GM21390 (cell line): Measurements from ENCODE around the gene LRRTM3.

ENCODE experiments used
- ATAC-seq: cut with Tn5 transposase; IDR thresholded peaks from one replicate; pipeline ENCODE4 v1.9.1; 2021; ENCODE audit not compliant: unreplicated experiment

The LRRTM3 gene

DNA sequence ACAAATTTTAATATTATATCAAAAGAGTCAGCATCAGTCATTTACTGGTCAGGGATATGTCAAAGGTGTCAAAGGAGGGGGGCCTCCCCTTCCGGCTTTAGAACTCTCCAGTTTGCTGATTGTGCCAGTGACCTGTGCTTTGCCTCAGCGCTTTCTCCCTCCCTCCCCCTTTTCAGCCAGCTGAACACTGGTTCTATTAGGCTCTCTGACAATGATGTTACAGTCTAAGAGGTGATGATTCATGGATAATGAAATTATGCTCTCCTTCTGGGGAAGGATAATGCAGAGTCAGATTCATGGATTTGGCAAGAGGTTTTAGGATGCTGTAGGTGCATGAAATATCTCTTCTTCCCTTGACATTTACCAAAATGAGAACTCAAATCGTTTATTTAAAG, 6.1 kb downstream of the LRRTM3 start:
- no peak for ATAC-seq

DNA sequence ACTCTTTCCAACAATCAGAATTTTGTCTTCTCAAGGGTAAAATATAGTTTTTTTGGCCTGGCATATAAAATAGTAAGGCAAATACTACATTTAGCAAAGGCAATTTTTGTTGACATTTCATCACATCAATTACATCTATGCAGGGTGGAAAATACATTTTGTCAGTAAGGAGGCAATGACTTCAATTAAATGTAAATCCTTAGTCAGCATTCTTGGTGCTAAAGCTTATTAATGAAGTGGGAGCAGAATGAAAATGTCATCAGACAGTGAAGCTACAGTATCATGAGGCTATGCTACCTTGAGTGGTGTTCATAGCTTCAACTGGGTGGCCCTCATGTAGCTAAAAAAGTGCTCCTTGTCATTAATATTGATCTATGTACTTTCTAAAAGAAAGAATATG, 8.9 kb downstream of the LRRTM3 start:
- ATAC-seq: no peak

GRCh38 chr10:66940965-66941364, 15.1 kb downstream of the LRRTM3 start:
- no peak for ATAC-seq

GRCh38 chr10:66941491-66941890, 15.7 kb downstream of the LRRTM3 start:
- no peak for ATAC-seq

GRCh38 chr10:66942407-66942806, 16.6 kb downstream of the LRRTM3 start:
- ATAC-seq: no peak

DNA sequence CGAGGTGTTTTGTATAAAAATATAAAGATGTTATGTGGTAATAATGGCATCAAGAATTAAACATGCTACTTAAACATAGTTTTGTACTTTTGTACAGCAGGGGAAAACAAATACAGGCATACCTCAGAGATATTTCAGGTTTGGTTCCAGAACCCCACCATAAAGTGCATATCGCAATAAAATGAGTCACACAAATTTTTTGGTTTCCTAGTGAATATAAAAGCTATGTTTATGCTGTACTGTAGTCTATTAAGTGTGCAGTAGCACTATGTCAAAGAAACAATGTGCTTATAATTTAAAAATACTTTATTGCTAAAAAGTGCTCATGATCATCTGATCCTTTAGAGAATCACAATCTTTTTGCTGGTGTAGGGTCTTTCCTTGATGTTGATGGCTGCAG, 17.8 kb downstream of the LRRTM3 start:
- ATAC-seq: no peak

- no peak for ATAC-seq
Observed at GRCh38 chr10:66951896-66952295, 26.1 kb downstream of the LRRTM3 start.

GRCh38 chr10:66958466-66958865, 32.6 kb downstream of the LRRTM3 start:
- no peak for ATAC-seq

- no peak for ATAC-seq
Observed at GRCh38 chr10:66964946-66965345, 39.1 kb downstream of the LRRTM3 start.

GRCh38 chr10:66980246-66980815, 54.5 kb downstream of the LRRTM3 start:
- ATAC-seq: no peak

- no peak for ATAC-seq
Observed at GRCh38 chr10:66981361-66982052, 55.7 kb downstream of the LRRTM3 start.

- ATAC-seq: no peak
Observed at GRCh38 chr10:66982053-66982420, 56.2 kb downstream of the LRRTM3 start.

GRCh38 chr10:66982792-66983474, 57.1 kb downstream of the LRRTM3 start:
- no peak for ATAC-seq

- no peak for ATAC-seq
Observed at GRCh38 chr10:66983475-66983818, 57.6 kb downstream of the LRRTM3 start.

GRCh38 chr10:66990143-66990830, 64.5 kb downstream of the LRRTM3 start:
- ATAC-seq: no peak

- ATAC-seq: no peak
Observed at GRCh38 chr10:66996996-66997395, 71.2 kb downstream of the LRRTM3 start.

GRCh38 chr10:66999762-67000545, 74.1 kb downstream of the LRRTM3 start:
- ATAC-seq: no peak

GRCh38 chr10:67004690-67005089, 78.9 kb downstream of the LRRTM3 start:
- no peak for ATAC-seq

DNA sequence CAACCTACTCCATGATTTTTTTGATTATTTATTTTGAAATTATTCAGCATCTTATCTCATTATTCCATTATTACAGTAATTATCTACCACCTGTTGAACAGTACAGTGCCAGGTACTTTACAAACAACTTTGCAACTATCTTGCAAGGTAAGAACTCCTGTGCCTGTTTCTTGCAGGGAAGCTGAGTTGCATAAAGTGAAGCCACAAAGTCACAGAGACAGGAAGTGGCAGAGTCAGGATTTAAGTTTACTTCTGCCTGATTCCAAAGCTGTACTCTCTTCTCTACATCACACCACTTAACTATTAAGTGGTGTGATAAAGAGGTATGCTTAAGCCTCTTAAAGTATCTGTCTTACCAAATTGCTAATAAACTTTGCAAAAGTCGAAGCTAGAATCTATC, 80.1 kb downstream of the LRRTM3 start:
- no peak for ATAC-seq

DNA sequence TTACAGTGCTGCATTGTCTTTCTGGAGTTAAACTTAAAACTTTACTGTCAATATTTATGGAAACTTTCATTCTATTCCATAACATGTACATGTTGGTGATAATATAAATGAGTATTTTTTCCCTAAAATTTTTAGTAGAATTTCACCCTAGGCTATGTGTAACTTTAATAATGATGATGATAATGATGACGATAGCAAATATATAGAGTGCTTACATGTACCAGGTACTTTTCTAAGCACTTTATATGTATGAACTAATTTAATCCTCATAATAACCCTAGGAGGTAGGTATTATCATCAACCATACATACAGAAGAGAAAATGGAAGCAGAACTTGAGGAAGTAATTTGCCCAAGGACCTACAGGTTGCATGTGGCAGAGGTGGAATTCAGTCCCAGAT, 85.6 kb downstream of the LRRTM3 start:
- ATAC-seq: no peak

DNA sequence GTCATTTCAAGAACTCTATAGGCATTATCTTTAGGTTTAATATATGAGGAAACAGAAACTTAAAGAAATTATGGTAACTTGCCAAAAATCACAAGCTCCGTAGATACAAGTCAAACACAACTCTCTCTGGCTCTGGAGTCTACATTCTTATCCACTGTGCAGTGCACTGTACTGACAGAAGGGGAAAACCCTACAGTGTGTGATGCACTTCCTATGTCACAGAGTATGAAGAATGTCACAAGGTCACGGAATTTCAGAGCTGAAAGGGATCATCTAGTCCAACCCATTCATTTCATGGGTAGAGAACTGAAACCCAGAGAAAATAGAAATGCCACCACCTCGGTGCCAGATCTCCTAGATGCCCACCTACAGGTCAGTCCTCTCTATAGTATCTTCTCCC, 86.1 kb downstream of the LRRTM3 start:
- ATAC-seq: no peak
